H9 (cell line): ENCODE measurements around the gene ORMDL1. TPM values are rescaled to one million over a fixed set of nuclear protein-coding genes. Genes with fewer than 3 reads are reported as not detected.
A peak's percentile ranks its signal among the peaks of the same experiment; 100 is the strongest.

ENCODE experiments used
- DNase-seq: peaks from one replicate; pipeline ENCODE4 v3.0.0-alpha.2; 2017
- H2AFZ ChIP-seq: one replicate; pipeline ENCODE4 v1.6.1; 2013; ENCODE audit warnings: mild to moderate bottlenecking, low read length, control low read depth, moderate library complexity
- H2AK5ac ChIP-seq: 2 replicates; pipeline ENCODE4 v1.6.1; 2013; ENCODE audit warnings: low read length, control low read depth, mixed read lengths; ENCODE audit not compliant: insufficient read length
- H2BK120ac ChIP-seq: one replicate; pipeline ENCODE4 v1.6.1; 2013; ENCODE audit warnings: low read depth, mild to moderate bottlenecking, low read length, control low read depth, inconsistent platforms; ENCODE audit not compliant: poor library complexity, severe bottlenecking
- H2BK12ac ChIP-seq: 2 replicates; pipeline ENCODE4 v1.6.1; 2013; ENCODE audit warnings: low read length, control low read depth, mixed read lengths, low read depth; ENCODE audit not compliant: insufficient read length
- H2BK15ac ChIP-seq: 2 replicates; pipeline ENCODE4 v1.6.1; 2013; ENCODE audit warnings: low read depth, low read length, control low read depth
- H2BK20ac ChIP-seq: one replicate; pipeline ENCODE4 v1.6.1; 2013; ENCODE audit warnings: low read depth, mild to moderate bottlenecking, low read length, control low read depth, inconsistent platforms; ENCODE audit not compliant: poor library complexity, severe bottlenecking
- H2BK5ac ChIP-seq: 2 replicates; pipeline ENCODE4 v1.6.1; 2013; ENCODE audit warnings: low read length, control low read depth, mixed read lengths; ENCODE audit not compliant: insufficient read length
- H3K14ac ChIP-seq: 2 replicates; pipeline ENCODE4 v1.6.1; 2013; ENCODE audit warnings: low read length, control low read depth; ENCODE audit not compliant: insufficient read depth
- H3K18ac ChIP-seq: 2 replicates; pipeline ENCODE4 v1.6.1; 2013; ENCODE audit warnings: low read depth, mild to moderate bottlenecking, mixed read lengths, low read length, control low read depth; ENCODE audit not compliant: insufficient read length
- H3K23ac ChIP-seq: 2 replicates; pipeline ENCODE4 v1.6.1; 2013; ENCODE audit warnings: low read length, control low read depth, mixed read lengths, low read depth; ENCODE audit not compliant: insufficient read length
- H3K23me2 ChIP-seq: 2 replicates; pipeline ENCODE4 v1.6.1; 2013; ENCODE audit warnings: low read depth, mild to moderate bottlenecking, mixed read lengths, low read length, control low read depth; ENCODE audit not compliant: insufficient read length, poor library complexity, severe bottlenecking
- H3K27ac ChIP-seq: 2 replicates; pipeline ENCODE4 v1.5.1; 2013; ENCODE audit warnings: low read length, control low read depth, mixed read lengths, low read depth; ENCODE audit not compliant: insufficient read length
- H3K27me3 ChIP-seq: 2 replicates; pipeline ENCODE4 v1.6.1; 2013; ENCODE audit warnings: low read length, control low read depth, inconsistent platforms; ENCODE audit not compliant: insufficient read depth
- H3K4ac ChIP-seq: 2 replicates; pipeline ENCODE4 v1.6.1; 2013; ENCODE audit warnings: low read depth, mild to moderate bottlenecking, control low read depth, inconsistent platforms, low read length, moderate library complexity
- H3K4me1 ChIP-seq: 2 replicates; pipeline ENCODE4 v1.6.1; 2013; ENCODE audit warnings: low read length, control low read depth, inconsistent platforms; ENCODE audit not compliant: insufficient read depth
- H3K4me2 ChIP-seq: 2 replicates; pipeline ENCODE4 v1.6.1; 2013; ENCODE audit warnings: low read length, control low read depth, mixed read lengths; ENCODE audit not compliant: insufficient read length, insufficient read depth
- H3K56ac ChIP-seq: 2 replicates; pipeline ENCODE4 v1.6.1; 2013; ENCODE audit warnings: low read depth, mild to moderate bottlenecking, mixed read lengths, low read length, control low read depth; ENCODE audit not compliant: insufficient read length
- H3K79me1 ChIP-seq: 2 replicates; pipeline ENCODE4 v1.6.1; 2013; ENCODE audit warnings: low read depth, mild to moderate bottlenecking, moderate library complexity, low read length, control low read depth, inconsistent platforms; ENCODE audit not compliant: insufficient read depth, poor library complexity, severe bottlenecking
- H3K79me2 ChIP-seq: 2 replicates; pipeline ENCODE4 v1.6.1; 2013; ENCODE audit warnings: low read length, control low read depth, inconsistent platforms; ENCODE audit not compliant: insufficient read depth
- H3K9ac ChIP-seq: 2 replicates; pipeline ENCODE4 v1.6.1; 2013; ENCODE audit warnings: low read length, control low read depth, mixed read lengths; ENCODE audit not compliant: insufficient read length; ENCODE audit errors: extremely low read depth
- H3K9me3 ChIP-seq: one replicate; pipeline ENCODE4 v1.6.1; 2013; ENCODE audit warnings: low read depth, low read length, inconsistent platforms; ENCODE audit not compliant: control insufficient read depth
- H3T11ph ChIP-seq: one replicate; pipeline ENCODE4 v1.6.1; 2013; ENCODE audit warnings: mild to moderate bottlenecking, low read length, control low read depth, inconsistent platforms
- H4K20me1 ChIP-seq: one replicate; pipeline ENCODE4 v1.6.1; 2013; ENCODE audit not compliant: control insufficient read depth, insufficient read length, insufficient read depth
- H4K5ac ChIP-seq: 2 replicates; pipeline ENCODE4 v1.6.1; 2013; ENCODE audit warnings: low read depth, mild to moderate bottlenecking, mixed read lengths, low read length, control low read depth; ENCODE audit not compliant: insufficient read length
- H4K8ac ChIP-seq: replicated peaks from 2 replicates; pipeline ENCODE4 v1.6.1; 2013; ENCODE audit warnings: low read length, control low read depth, mixed read lengths, low read depth; ENCODE audit not compliant: insufficient read length
- H4K91ac ChIP-seq: 2 replicates; pipeline ENCODE4 v1.6.1; 2013; ENCODE audit warnings: low read depth, mild to moderate bottlenecking, moderate library complexity, mixed read lengths, low read length, control low read depth; ENCODE audit not compliant: insufficient read length
- H3K27ac Mint-ChIP-seq, 3 experiments: 2 replicates in 2 of 3; 3 replicates in 1 of 3; pipeline ENCODE4 v1.8.0; 2020 to 2021; ENCODE audit warnings: mixed read lengths in 3 of 3, mild to moderate bottlenecking in 1 of 3, moderate library complexity in 1 of 3
- H3K27me3 Mint-ChIP-seq: 2 replicates; pipeline ENCODE4 v1.8.0; 2021; ENCODE audit warnings: low read depth, mild to moderate bottlenecking, moderate library complexity, mixed read lengths
- H3K36me3 Mint-ChIP-seq, 3 experiments: 2 replicates in 2 of 3; 3 replicates in 1 of 3; pipeline ENCODE4 v1.8.0; 2020 to 2021; ENCODE audit warnings: low read depth in 3 of 3, mixed read lengths in 3 of 3; ENCODE audit not compliant: insufficient read depth in 1 of 3
- H3K4me1 Mint-ChIP-seq, 2 experiments: 2 replicates each; pipeline ENCODE4 v1.8.0; 2020; ENCODE audit warnings: mixed read lengths in 2 of 2
- H3K4me3 Mint-ChIP-seq, 2 experiments: 2 replicates in 1 of 2; 3 replicates in 1 of 2; pipeline ENCODE4 v1.8.0; 2020 to 2021; ENCODE audit warnings: mild to moderate bottlenecking in 2 of 2, mixed read lengths in 2 of 2, moderate library complexity in 1 of 2
- H3K9me3 Mint-ChIP-seq, 2 experiments: 2 replicates in 1 of 2; 3 replicates in 1 of 2; pipeline ENCODE4 v1.8.0; 2020; ENCODE audit warnings: mild to moderate bottlenecking in 2 of 2, mixed read lengths in 2 of 2, moderate library complexity in 1 of 2
- WGBS: extraction: QIAGEN DNeasy Blood & Tissue Kit; methylation state at CpG from one replicate; pipeline ENCODE4 v1.1.7; 2013; ENCODE audit warnings: missing lambda C conversion rate, low lambda C conversion rate, mixed read lengths; ENCODE audit not compliant: insufficient read length; ENCODE audit errors: extremely low coverage; 5-methylcytosine and 5-hydroxymethylcytosine counted together
- total RNA-seq: library from RNA; stranded (reverse); gene quantifications from 2 replicates; pipeline ENCODE4 v1.2.1, GENCODE V29; 2021
- TF ChIP-seq, protein P1 (sequence below): fragments of 200-600 bp; sonication (generic); conservative IDR thresholded peaks from 3 replicates; pipeline ENCODE4 v1.8.0; 2021; ENCODE audit warnings: antibody characterized with exemption, mild to moderate bottlenecking

ORMDL1 gene
- total RNA-seq, 1 experiment from 2014 or later: 59.7 TPM

DNA sequence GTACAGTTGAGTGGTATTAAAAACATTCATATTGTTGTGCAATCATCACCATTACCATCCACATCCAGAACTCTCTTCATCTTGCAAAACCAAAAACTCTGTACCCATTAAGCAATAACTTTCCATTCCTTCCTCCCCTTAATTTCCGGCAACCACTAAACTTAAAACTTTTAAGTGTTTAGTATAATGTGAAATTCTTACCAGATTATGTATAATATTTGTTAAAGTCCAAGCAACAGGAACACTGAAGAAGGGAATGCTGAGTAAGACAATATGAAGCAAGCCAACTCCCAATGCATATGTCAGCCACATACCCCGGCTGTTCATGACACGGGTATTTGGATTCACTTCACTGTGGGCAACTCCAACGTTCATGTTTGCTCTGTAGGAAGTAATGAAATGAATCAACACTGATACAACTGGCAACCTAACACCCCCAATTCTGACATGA, 1.9 kb downstream of the ORMDL1 start:
- peak overlapping the region; percentile 38 for H3K9ac ChIP-seq
- H3K23me2 ChIP-seq: peaks cover 9% of the 10 kb centered on the region
- no peak overlapping the region for H2AK5ac ChIP-seq
- no peak overlapping the region for H4K91ac ChIP-seq
- no peak overlapping the region for H3K27ac Mint-ChIP-seq
- TF ChIP-seq, protein P1, sequence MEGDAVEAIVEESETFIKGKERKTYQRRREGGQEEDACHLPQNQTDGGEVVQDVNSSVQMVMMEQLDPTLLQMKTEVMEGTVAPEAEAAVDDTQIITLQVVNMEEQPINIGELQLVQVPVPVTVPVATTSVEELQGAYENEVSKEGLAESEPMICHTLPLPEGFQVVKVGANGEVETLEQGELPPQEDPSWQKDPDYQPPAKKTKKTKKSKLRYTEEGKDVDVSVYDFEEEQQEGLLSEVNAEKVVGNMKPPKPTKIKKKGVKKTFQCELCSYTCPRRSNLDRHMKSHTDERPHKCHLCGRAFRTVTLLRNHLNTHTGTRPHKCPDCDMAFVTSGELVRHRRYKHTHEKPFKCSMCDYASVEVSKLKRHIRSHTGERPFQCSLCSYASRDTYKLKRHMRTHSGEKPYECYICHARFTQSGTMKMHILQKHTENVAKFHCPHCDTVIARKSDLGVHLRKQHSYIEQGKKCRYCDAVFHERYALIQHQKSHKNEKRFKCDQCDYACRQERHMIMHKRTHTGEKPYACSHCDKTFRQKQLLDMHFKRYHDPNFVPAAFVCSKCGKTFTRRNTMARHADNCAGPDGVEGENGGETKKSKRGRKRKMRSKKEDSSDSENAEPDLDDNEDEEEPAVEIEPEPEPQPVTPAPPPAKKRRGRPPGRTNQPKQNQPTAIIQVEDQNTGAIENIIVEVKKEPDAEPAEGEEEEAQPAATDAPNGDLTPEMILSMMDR: no peak
- H3T11ph ChIP-seq: no peak overlapping the region
- H3K79me1 ChIP-seq: peaks cover 7% of the 10 kb centered on the region
- no peak overlapping the region for H2BK15ac ChIP-seq
- H2AFZ ChIP-seq: no peak overlapping the region
- H3K56ac ChIP-seq: no peak overlapping the region
- H3K27me3 Mint-ChIP-seq: no peaks in the 10 kb centered on the region
- H3K36me3 Mint-ChIP-seq: peaks cover 32 to 65% (median 63%) of the 10 kb centered on the region in 3 experiments
- H2BK5ac ChIP-seq: no peak overlapping the region
- H3K9me3 ChIP-seq: no peaks in the 10 kb centered on the region
- H3K4me2 ChIP-seq: peak overlapping the region; percentile 42
- no peak overlapping the region for H3K23ac ChIP-seq
- H4K8ac ChIP-seq: no peak overlapping the region
- H3K27ac ChIP-seq: no peak overlapping the region
- no peak overlapping the region for H4K5ac ChIP-seq
- peak overlapping the region; percentile 88 to 90 for H3K4me3 Mint-ChIP-seq
- no peaks in the 10 kb centered on the region for H4K20me1 ChIP-seq
- H2BK12ac ChIP-seq: no peak overlapping the region
- WGBS: no CpG with 5 or more reads among the region's 4 CpGs
- H3K4me1 Mint-ChIP-seq: peaks cover 19 to 25% of the 10 kb centered on the region in 2 experiments
- no peak overlapping the region for H3K14ac ChIP-seq
- no peak overlapping the region for H3K18ac ChIP-seq
- H2BK20ac ChIP-seq: no peak overlapping the region
- H3K79me2 ChIP-seq: peaks cover 22% of the 10 kb centered on the region
- H3K9me3 Mint-ChIP-seq: no peaks in the 10 kb centered on the region
- no peaks in the 10 kb centered on the region; the same call in 1 of the 2 replicates for H3K4me1 ChIP-seq
- DNase-seq: no peak
- H3K27me3 ChIP-seq: no peaks in the 10 kb centered on the region
- H3K4ac ChIP-seq: no peak overlapping the region
- H2BK120ac ChIP-seq: no peak overlapping the region
